ENCODE results near the gene MRPL37. TPM values are rescaled to one million over a fixed set of nuclear protein-coding genes. Genes with fewer than 3 reads are reported as not detected.

MRPL37 gene
- total RNA-seq, 1 experiment from 2014 or later: 103 TPM

DNA sequence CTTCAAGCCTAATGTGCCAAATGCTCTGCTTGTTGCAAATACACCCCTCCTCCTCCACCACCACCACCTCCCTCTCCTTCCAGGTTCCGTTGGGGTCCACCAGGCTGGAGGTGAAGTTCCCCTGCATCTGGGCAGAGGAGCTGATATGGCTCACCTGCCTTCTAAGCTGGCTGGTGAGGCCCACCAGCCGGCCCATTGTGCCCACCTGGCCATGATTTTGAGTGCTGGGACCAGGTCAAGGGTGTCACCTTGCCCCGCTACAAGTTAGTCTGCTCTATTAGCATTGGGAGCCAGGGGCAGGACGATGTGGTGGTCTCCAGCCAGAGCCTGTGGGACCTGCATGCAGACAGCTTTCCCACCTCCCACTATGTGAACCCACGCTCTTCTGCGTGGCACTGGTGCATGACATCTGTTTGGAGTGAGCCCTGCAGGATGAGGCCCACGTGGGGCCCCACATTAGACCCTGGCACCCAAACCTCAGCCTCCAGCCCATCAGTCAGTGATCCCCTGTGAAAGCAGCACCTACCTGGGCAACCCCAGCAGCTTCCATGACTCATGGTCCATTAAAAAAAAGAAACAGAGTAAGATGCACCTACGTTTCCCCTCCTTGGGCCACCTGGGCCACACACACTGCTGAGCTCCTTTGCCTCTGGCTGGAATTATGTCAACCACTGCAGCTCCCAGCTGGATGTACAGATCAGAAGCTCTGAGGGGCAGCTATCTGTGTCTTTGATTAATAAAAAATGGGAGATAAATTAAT lies 31.6 kb upstream of the MRPL37 start:
- in situ Hi-C loops (cut with HindIII; ENCODE audit: low pct_unique_long_range_greater_than_20kb, low sequenced_read_pairs): no loop called here
- DNase-seq (ENCODE audit: low read depth, low spot score): no peak

DNA sequence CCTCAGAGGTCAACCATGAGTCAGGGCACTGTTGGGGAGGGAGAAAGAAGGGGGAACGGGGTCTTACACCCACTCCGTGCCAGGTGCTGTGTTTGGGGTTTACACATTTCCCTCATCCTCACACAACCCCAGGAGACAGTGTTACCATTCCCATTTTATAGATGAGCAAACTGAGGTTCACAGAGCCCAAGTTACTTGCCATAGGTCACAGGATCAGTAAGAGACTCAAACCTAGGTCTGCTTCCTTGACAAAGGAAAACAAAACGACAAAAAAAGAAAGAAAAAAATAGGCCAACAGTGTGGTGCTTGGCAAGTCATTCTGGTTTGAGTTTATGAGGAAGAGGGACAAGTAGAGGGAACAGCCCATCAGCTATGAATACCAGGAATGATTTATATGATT lies 30.9 kb upstream of the MRPL37 start:
- no peak for DNase-seq (ENCODE audit: low read depth, low spot score)
- in situ Hi-C loops (cut with HindIII; ENCODE audit: low pct_unique_long_range_greater_than_20kb, low sequenced_read_pairs): no loop called here

DNA sequence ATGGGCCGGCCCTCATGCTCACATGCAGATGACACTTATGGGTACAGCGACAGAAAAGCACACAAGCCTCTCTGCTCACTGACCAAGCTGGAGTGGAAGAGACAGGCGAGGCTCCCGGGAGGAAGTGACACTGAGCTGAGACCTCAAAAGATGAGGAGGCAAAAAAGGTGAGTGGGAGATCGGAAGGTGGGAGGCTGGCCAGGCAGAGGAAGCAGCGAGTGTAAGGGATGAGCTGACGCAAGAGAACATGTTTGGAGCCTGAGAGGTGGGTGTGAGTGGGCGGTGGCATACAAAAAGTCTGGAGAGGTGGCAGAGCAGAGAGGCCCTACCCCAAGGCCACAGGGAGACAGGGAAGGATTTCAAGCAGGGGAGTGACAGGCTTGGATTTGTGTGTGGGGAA lies 29.0 kb upstream of the MRPL37 start:
- no peak for DNase-seq (ENCODE audit: low read depth, low spot score)
- in situ Hi-C loops (cut with HindIII; ENCODE audit: low pct_unique_long_range_greater_than_20kb, low sequenced_read_pairs): no loop called here

DNA sequence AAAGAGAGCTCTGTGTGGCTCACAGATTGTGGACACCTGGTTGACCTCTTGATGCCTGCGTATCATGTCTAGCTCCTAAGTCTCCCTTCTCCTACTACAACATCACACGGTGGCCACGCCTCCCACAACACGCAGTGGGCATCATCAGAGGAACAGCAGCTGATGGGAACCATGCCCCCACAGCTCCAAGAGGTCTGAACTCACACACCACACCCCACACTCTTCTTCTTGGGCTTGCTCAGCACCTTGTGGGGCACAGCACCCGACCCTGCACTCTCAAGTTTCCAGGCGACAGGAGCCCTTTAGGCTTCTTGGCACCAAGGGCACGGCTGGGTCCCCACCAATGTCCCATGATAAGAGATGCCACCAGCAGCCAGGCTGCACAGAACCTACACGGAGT lies 28.4 kb upstream of the MRPL37 start:
- DNase-seq (ENCODE audit: low read depth, low spot score): no peak
- in situ Hi-C loops (cut with HindIII; ENCODE audit: low pct_unique_long_range_greater_than_20kb, low sequenced_read_pairs): no loop called here

DNA sequence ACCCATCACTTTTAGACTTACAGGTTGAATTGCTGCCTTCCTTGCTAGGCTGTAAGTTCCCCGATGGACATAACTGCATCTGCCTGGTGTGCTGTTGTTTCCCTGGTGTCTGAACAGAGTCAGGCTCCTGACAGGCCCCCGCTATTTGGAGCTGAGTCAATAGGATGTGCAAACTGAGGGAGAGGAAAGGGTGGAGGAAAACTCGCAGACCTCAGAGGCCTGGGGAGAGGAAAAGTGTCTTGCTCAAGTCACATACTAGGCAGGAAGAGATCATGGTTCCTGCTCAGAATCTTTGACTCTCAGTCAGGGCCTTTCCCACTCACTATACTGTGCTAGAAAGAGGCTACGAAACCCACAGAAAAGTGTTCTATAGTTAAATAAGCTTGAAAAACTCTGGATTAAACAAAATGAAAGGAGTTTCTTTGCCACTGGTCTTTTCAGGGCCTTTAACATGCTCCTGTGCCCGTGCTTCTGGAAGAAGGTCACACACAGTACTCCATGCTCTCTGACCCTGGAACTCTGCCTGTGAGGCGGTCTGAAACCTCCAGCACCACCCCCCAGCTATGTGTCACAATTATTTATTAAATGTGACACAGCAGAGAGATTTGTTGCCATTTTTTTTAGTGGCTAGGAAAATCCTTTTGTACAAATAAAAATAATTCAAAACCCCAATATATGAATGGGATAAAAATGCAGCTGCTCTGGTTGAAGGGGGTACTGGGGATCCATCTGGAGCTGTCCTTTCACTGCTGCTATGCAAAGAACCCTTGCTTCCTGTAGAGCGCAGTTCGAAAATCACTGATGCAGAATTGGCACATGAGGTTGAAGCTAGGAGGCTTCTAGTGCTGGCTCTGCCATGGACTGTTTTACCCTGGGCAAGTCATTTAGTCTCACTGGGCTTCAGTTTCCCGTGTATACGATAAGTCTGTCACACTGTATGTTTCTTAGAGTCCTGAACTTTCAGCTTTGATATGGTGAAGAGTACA lies 27.1 kb upstream of the MRPL37 start:
- in situ Hi-C loops (cut with HindIII; ENCODE audit: low pct_unique_long_range_greater_than_20kb, low sequenced_read_pairs): no loop called here
- no peak for DNase-seq (ENCODE audit: low read depth, low spot score)

DNA sequence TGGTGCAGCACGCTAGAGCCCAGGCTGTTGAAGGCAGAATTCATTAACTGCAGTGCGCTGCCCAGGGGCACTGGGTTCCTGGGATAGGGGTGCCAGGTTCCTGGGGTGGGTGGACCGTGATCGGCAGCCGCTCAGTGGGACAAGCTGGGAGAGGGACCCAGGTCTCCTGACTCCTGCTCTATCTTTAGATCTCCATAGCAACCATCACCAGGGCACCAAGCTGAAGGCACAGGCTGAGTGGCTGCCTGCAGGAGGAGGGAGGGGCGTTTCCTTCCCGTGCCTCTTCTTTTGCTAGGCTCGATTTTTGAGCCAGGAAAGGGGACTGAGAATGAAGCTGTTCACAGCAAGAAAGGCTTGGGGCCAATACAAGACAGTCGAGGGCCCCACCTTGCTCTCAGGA lies 26.3 kb upstream of the MRPL37 start:
- in situ Hi-C loops (cut with HindIII; ENCODE audit: low pct_unique_long_range_greater_than_20kb, low sequenced_read_pairs): no loop called here
- no peak for DNase-seq (ENCODE audit: low read depth, low spot score)

DNA sequence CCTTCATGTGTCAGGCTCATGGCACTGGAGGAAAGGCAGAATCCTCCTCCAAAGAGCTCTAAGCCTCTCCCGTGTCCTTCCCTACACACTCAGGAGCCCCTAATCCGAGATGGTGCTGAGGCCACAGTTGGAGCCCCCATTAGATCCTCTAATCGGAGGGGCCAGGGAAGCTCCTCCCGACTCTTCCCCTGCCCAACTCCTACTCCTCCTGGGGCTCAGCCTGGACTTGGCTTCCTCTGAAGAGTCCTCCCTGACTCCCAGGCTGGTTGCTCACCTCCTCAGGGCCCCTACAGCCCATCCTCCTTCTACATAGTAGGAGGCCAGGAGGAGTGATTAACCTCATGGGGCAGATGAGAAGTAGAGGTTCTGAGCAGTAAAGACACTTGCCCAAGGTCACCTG lies 25.9 kb upstream of the MRPL37 start:
- DNase-seq (ENCODE audit: low read depth, low spot score): no peak
- in situ Hi-C loops (cut with HindIII; ENCODE audit: low pct_unique_long_range_greater_than_20kb, low sequenced_read_pairs): no loop called here

DNA sequence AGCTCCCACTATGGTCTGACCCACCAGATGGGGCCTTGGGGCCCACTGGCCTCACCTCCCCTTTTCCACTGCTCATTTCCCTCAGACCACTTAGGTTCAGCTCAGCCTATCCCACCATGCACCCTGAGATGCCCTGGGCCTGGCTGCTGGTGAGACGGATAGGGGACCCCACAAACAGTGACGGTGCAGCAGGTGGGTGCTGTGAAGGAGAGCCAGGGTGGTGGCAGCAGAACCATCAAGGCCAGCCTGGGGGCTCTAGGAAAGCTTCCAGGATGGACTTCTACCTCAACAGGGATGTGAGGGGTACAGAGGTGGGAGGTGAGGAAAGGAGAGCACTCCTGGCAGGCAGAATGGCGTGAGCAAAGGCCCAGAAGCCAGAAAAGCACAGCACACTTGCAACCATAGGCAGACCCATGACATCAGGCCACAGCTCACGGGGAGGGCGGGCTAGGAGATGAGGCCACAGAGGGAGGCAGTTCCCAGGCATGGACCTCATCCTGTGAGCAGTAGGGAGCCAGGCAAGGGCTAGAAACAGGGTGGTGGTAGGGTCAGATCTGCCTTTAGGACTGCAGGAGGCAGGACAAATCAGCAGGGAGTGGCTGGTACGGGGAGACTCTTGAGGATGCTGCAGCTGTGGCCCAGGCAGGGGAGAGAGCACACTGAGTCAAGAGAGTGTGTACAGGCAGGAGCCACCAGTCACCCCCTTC lies 23.2 kb upstream of the MRPL37 start:
- in situ Hi-C loops (cut with HindIII; ENCODE audit: low pct_unique_long_range_greater_than_20kb, low sequenced_read_pairs): no loop called here
- no peak for DNase-seq (ENCODE audit: low read depth, low spot score)

DNA sequence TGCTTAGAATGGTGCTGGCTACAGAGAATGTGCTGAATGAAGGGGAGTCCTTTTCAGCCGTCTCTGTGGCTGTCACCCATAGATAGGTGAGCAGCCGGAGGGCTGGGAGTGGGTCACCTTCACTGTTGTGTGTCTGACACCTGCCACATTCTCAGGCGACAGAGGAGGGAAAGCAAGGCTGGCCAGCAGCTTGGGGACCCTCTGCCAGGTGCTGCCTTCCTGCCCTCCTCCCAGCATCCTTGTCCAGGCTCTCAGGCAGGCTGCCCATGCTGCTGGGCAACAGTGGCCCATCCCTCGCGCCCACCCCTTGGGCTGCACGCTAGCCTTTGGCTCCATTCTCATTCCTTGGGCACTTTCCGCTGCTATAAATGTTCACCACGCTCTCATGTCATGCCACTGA lies 22.2 kb upstream of the MRPL37 start:
- DNase-seq (ENCODE audit: low read depth, low spot score): no peak
- in situ Hi-C loops (cut with HindIII; ENCODE audit: low pct_unique_long_range_greater_than_20kb, low sequenced_read_pairs): no loop called here

DNA sequence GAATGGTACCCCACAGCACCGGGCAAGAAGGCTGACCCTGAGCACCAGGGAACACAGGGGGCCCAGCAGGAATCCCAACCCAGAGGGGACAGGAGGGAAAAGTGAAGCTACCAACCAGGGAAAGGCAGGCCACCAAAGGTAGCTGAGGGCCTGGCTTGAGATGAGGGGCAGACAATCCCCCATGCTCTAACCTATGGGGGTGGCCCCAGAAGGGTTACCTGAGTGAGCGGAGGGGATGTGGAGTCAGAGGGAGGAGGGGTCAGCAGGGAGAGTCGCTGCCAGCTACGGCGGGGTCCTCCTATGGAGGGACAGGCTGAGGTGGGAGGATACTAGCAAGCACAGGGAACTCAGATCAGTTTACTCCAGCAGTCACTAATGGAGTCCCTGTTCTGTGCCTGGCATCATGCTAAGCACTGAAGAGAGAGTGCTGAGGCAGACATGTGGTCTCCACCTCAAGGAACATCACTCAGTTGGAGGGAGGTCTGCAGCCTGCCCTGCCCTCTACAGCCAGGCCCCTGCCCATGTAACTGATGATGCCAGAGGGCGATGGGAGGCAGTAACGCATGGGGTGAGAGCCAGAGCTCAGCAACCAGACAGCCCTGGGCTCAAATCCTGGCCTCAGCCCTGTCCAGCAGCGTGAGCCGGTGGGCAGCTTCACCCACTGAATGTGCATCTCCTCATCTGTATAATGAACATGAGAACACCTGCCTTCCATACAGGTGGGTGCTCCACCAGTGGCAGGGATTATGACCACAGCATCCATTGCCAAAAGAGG lies 21.5 kb upstream of the MRPL37 start:
- in situ Hi-C loops (cut with HindIII; ENCODE audit: low pct_unique_long_range_greater_than_20kb, low sequenced_read_pairs): no loop called here
- no peak for DNase-seq (ENCODE audit: low read depth, low spot score)

DNA sequence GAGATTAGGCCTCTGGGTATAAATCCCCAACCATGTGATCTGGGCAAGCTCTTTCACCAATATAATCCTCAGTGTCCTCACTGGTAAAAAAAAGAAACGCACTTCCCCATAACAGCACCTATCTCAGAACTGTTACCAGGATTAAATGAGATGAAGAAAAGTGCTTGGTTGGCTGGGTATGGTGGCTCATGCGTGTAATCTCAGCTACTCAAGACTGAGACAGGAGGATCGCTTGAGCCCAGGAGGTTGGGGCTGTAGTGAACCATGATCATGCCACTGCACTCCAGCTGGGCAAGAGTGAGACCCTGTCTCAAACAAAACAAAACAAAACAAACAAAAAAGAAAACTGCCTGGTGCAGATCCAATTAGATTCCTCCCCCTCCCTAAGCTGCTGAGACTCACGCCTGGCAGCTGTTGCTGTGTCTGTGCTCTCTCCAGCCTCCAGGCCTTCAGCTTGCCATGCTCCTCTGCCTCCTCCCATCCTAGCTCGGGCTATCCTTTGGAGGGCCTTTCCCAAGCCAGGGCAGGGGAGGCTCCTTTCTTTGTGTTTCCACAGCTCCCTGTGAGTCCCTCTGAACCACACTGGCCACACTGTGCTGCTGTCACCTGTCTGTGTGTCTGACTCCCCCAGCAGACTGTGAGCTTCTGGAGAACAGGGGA lies 19.1 kb upstream of the MRPL37 start:
- in situ Hi-C loops (cut with HindIII; ENCODE audit: low pct_unique_long_range_greater_than_20kb, low sequenced_read_pairs): no loop called here
- no peak for DNase-seq (ENCODE audit: low read depth, low spot score)

DNA sequence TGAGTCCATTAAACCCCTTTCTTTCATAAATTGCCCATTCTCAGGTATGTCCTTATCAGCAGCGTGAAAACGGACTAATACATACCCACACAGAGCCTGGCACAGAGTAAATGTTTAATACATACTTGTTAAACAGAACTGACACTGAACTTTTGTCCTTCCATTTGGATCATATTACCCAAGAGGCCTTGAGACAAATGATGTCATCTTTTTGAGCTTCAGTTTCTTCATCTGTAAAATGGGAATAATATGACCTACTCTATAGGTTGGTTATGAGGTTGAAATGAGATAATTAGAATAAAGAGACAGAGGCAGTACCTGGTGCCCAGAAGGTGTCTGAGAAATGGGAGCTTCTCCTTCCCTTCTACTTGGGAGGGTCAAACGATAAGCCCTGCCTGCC lies 13.9 kb upstream of the MRPL37 start:
- in situ Hi-C loops (cut with HindIII; ENCODE audit: low pct_unique_long_range_greater_than_20kb, low sequenced_read_pairs): no loop called here

DNA sequence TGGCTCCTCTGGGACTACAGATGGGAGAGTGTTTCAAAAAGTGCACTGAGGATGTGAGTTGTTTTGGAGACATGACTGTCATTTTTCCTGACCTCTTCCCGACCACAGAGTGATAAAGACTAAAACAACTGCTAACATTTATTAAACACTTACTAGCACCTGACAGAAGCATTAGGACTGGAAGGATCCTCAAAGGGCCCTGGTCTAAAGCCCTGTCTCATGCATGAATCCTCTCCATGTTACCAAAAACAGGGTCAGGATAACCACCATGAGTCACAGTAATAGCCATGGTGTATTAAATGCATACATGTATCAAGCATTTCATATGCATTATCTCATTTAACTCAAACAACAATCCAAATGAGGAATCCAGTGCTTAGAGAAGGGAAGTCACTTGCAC lies 11.7 kb upstream of the MRPL37 start:
- in situ Hi-C loops (cut with HindIII; ENCODE audit: low pct_unique_long_range_greater_than_20kb, low sequenced_read_pairs): no loop called here
- DNase-seq (ENCODE audit: low read depth, low spot score): no peak

More for the DNA sequence above, 13.9 kb upstream of the MRPL37 start:
- no peak for DNase-seq (ENCODE audit: low read depth, low spot score)

DNA sequence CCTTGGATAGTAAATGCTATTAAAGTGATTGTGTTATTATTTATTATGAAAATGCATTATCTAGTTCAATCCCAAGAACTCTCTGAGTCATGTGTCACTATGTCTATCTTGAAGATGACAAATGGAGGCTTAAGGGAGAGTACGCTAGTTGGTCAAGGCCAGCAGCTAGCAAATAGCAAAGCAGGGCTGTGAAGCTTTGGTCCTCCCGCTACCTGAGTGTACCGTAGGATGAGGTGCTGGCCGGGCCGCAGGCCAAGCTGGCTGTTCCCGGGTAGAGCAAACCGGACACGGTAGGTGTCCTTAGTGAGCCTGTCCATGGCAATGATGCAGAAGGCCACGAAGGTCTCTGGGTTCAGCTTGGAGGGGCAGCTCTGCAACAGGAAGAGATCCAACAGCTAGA lies 9.4 kb upstream of the MRPL37 start:
- no peak for DNase-seq (ENCODE audit: low read depth, low spot score)
- in situ Hi-C loops (cut with HindIII; ENCODE audit: low pct_unique_long_range_greater_than_20kb, low sequenced_read_pairs): no loop called here

DNA sequence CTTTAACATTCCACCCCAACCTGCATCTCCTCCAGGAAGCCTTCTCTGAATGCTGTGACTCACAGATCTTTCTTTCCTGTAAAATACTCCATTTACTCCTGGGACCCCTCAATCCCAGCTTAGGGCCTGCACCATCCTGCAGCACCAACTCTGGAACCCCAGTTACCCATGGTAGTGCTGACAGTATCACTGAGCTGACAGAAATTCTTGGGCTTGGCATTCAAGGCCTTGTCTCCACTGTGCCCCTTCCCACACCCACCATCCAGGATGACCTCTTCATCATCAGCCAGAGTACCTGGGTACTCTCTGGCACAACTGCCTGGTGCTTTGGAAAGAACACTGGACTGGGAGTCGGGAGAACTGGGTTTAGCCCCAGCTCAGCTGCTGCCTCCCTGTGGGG lies 8.4 kb upstream of the MRPL37 start:
- no peak for DNase-seq (ENCODE audit: low read depth, low spot score)
- in situ Hi-C loops (cut with HindIII; ENCODE audit: low pct_unique_long_range_greater_than_20kb, low sequenced_read_pairs): no loop called here

DNA sequence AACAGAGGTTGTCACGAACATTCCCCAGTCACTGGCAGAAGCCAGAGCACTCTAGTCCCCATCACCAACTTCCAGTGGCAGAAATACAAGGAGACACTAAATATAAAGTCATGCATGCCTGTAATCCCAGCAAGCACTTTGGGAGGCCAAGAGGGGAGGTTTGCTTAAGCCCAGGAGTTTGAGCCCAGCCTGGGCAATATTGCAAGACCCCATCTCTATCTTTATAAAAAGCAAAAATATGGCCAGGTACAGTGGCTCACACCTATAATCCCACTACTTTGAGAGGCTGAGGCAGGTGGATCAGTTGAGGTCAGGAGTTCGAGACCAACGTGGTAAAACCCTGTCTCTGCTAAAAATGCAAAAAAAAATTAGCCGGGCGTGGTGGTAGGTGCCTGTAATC lies 6.5 kb upstream of the MRPL37 start:
- in situ Hi-C loops (cut with HindIII; ENCODE audit: low pct_unique_long_range_greater_than_20kb, low sequenced_read_pairs): no loop called here
- DNase-seq (ENCODE audit: low read depth, low spot score): no peak

DNA sequence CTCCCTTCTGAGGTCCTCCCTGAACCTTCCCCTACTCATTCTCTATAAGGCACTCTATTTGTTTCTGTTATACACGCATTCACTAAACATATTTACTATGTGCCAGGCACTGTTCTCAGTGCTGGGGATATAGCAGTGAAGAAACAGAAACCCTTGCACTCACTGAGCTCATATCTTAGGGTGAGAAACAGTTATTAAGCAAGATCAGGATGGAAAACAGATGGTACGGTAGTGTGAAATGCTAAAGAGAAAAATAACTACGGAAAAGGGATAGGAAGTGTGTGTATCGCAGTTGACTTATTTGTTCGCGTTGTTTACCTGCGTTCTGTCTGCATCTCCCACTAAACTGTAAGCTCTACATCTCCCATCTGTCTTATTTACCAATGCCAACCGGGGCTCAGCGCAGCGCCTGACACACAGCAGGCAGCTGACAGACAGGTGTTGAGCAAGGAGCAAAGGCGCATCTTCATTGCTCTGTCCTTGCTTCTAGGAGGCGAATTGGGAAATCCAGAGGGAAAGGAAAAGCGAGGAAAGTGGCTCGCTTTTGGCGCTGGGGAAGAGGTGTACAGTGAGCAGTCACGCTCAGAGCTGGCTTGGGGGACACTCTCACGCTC lies 709 bp upstream of the MRPL37 start:
- in situ Hi-C loops (cut with HindIII; ENCODE audit: low pct_unique_long_range_greater_than_20kb, low sequenced_read_pairs): no loop called here
- DNase-seq (ENCODE audit: low read depth, low spot score): no peak

Data from SK-MEL-5 (cell line).